K562 (cell line): Measurements from ENCODE around the gene ABHD12. TPM values are rescaled to one million over a fixed set of nuclear protein-coding genes. Genes with fewer than 3 reads are reported as not detected.

ENCODE experiments used
- ATAC-seq: fragments of 200-7000 bp; cut with Tn5 transposase; 3 replicates; pipeline ENCODE4 v1.9.1; 2020; ENCODE audit warnings: moderate library complexity
- BruUV-seq: library from RNA; stranded (reverse); fragments of 400-500 nt; replicated peaks from 2 replicates; lab custom pipeline; 2021; lab: Mats Ljungman, UMichigan
- CTCF ChIA-PET: fragments of 300-600 bp; formaldehyde crosslinking; extraction: SDS; loops from one replicate; lab custom pipeline; 2021; ENCODE audit warnings: low intra/inter-chr PET ratio; lab: Yijun Ruan, JAX
- POLR2A ChIA-PET: fragments of 300-600, 350-650 bp; sonication (Branson Sonifier 250); formaldehyde crosslinking; extraction: SDS; loops from one replicate; lab custom pipeline; 2021; ENCODE audit warnings: antibody characterized with exemption, inconsistent platforms; lab: Yijun Ruan, JAX
- DNase-seq, 4 experiments: peaks; one replicate each; pipeline versions ENCODE4 v3.0.0 to v3.0.0-alpha.2; 2011 to 2018; ENCODE audit warnings: low spot score in 3 of 4, mixed read lengths in 3 of 4; ENCODE audit errors: extremely low read depth in 1 of 4
- FAIRE-seq: peaks from 2 replicates; lab custom pipeline; 2011; peaks lifted over from hg19 to GRCh38; lab: Jason Lieb, UNC
- H2AFZ ChIP-seq: 2 replicates; pipeline ENCODE4 v1.6.0; 2011; ENCODE audit warnings: low read depth, low read length, control low read depth, inconsistent platforms
- H3K27ac ChIP-seq: fragments of 200-600 bp; 3 replicates; pipeline ENCODE4 v1.8.0; 2011; ENCODE audit warnings: low read depth, mild to moderate bottlenecking, control low read depth, inconsistent platforms, low read length, moderate library complexity, mixed read lengths; ENCODE audit errors: extremely low read depth
- H3K27me3 ChIP-seq, 2 experiments: fragments of 300-600 bp in 1 of 2; 2 replicates in 1 of 2; 3 replicates in 1 of 2; pipeline versions ENCODE4 v1.6.0 to v1.8.0; 2011; ENCODE audit warnings: inconsistent platforms in 2 of 2, low read length in 2 of 2, mild to moderate bottlenecking in 1 of 2, mixed read lengths in 1 of 2, moderate library complexity in 1 of 2; ENCODE audit not compliant: control insufficient read depth in 2 of 2, insufficient read depth in 2 of 2
- H3K36me3 ChIP-seq: fragments of 300-600 bp; 3 replicates; pipeline ENCODE4 v1.8.0; 2011; ENCODE audit warnings: mild to moderate bottlenecking, low read length, inconsistent platforms; ENCODE audit not compliant: control insufficient read depth, insufficient read depth
- H3K4me1 ChIP-seq, 2 experiments: fragments of 200-600 bp in 1 of 2; replicated peaks in 1 of 2; 2 replicates in 1 of 2; 3 replicates in 1 of 2; pipeline versions ENCODE4 v1.5.1 to v1.8.0; 2011; ENCODE audit warnings: inconsistent platforms in 2 of 2, low read length in 2 of 2, mild to moderate bottlenecking in 1 of 2, mixed read lengths in 1 of 2, moderate library complexity in 1 of 2; ENCODE audit not compliant: control insufficient read depth in 2 of 2, insufficient read depth in 2 of 2
- H3K4me2 ChIP-seq: 2 replicates; pipeline ENCODE4 v1.6.1; 2011; ENCODE audit warnings: low read length, control low read depth, inconsistent platforms, mixed read lengths; ENCODE audit not compliant: insufficient read depth
- H3K4me3 ChIP-seq: fragments of 200-600 bp; sonication (generic), shearing (Covaris generic); 2 replicates; pipeline ENCODE4 v1.5.1; 2016; ENCODE audit warnings: control low read depth, inconsistent platforms
- H3K79me2 ChIP-seq: fragments of 200-600 bp; 3 replicates; pipeline ENCODE4 v1.8.0; 2011; ENCODE audit warnings: low read length, inconsistent platforms; ENCODE audit not compliant: control insufficient read depth, insufficient read depth
- H3K9ac ChIP-seq, 2 experiments: 2 replicates each; pipeline versions ENCODE4 v1.6.0 to v1.6.1; 2011; ENCODE audit warnings: low read depth in 2 of 2, low read length in 2 of 2, control low read depth in 1 of 2, inconsistent platforms in 1 of 2, mild to moderate bottlenecking in 1 of 2, mixed read lengths in 1 of 2; ENCODE audit not compliant: insufficient read depth in 1 of 2
- H3K9me1 ChIP-seq: one replicate; pipeline ENCODE4 v1.6.0; 2011; ENCODE audit warnings: inconsistent platforms, mild to moderate bottlenecking, low read length, moderate library complexity; ENCODE audit not compliant: control insufficient read depth, insufficient read depth
- H3K9me3 ChIP-seq: replicated peaks from 2 replicates; pipeline ENCODE4 v1.5.1; 2011; ENCODE audit warnings: low read depth, low read length, inconsistent platforms; ENCODE audit not compliant: control insufficient read depth, insufficient read depth
- H4K20me1 ChIP-seq: replicated peaks from 2 replicates; pipeline ENCODE4 v1.6.1; 2011; ENCODE audit warnings: low read length, inconsistent platforms, mixed read lengths; ENCODE audit not compliant: control insufficient read depth, insufficient read depth
- BCOR ChIP-seq: fragments of 450-650 bp; IDR thresholded peaks from 2 replicates; pipeline ENCODE4 v1.6.1; 2016
- CEBPB ChIP-seq: fragments of 450-650 bp; IDR thresholded peaks from 2 replicates; pipeline ENCODE4 v1.6.1; 2016; ENCODE audit warnings: missing genetic modification characterization, missing compliant biosample characterization
- CGGBP1 ChIP-seq: fragments of 250-450 bp; sonication (Bioruptor Pico); IDR thresholded peaks from 2 replicates; pipeline ENCODE4 v1.9.0; 2021; ENCODE audit warnings: mild to moderate bottlenecking
- EZH2 ChIP-seq: IDR thresholded peaks from 2 replicates; pipeline ENCODE4 v1.6.1; 2012; ENCODE audit warnings: low read depth, mild to moderate bottlenecking, inconsistent platforms, low read length, borderline replicate concordance
- GTF2A2 ChIP-seq: IDR thresholded peaks from 2 replicates; pipeline ENCODE4 v1.6.1; 2016; ENCODE audit warnings: mild to moderate bottlenecking, missing genetic modification characterization, missing compliant biosample characterization
- HDAC3 ChIP-seq: fragments of 450-650 bp; IDR thresholded peaks from 2 replicates; pipeline ENCODE4 v1.6.1; 2018; ENCODE audit warnings: borderline replicate concordance, mild to moderate bottlenecking, moderate library complexity; ENCODE audit not compliant: partially characterized antibody
- HDAC6 ChIP-seq: IDR thresholded peaks from 2 replicates; pipeline ENCODE4 v1.6.1; 2012; ENCODE audit warnings: low read depth, mild to moderate bottlenecking, control low read depth, inconsistent platforms, low read length, moderate library complexity
- HES1 ChIP-seq: fragments of 450-650 bp; IDR thresholded peaks from 2 replicates; pipeline ENCODE4 v1.6.1; 2016; ENCODE audit warnings: low read depth, mild to moderate bottlenecking, moderate library complexity
- HNRNPL ChIP-seq: fragments of 200-400 bp; formaldehyde crosslinking; IDR thresholded peaks from 2 replicates; pipeline ENCODE4 v1.6.1; 2017; ENCODE audit warnings: low read depth, mild to moderate bottlenecking, low read length
- RAD21 ChIP-seq, 2 experiments: fragments of 250-450 bp in 1 of 2; fragments of 450-650 bp in 1 of 2; sonication (Bioruptor Pico) in 1 of 2; formaldehyde crosslinking in 1 of 2; IDR thresholded peaks in 1 of 2; conservative IDR thresholded peaks in 1 of 2; 2 replicates each; pipeline versions ENCODE4 v1.4.0 to v1.8.0; 2020 to 2022; ENCODE audit warnings: mild to moderate bottlenecking in 2 of 2, moderate library complexity in 1 of 2
- SMARCA4 ChIP-seq: fragments of 450-650 bp; IDR thresholded peaks from 2 replicates; pipeline ENCODE4 v1.6.1; 2016
- ZBTB5 ChIP-seq: fragments of 450-650 bp; IDR thresholded peaks from 2 replicates; pipeline ENCODE4 v1.6.1; 2017; ENCODE audit warnings: antibody characterized with exemption
- ZFP91 ChIP-seq: sonication (generic); formaldehyde crosslinking; IDR thresholded peaks from 2 replicates; pipeline ENCODE4 v1.8.0; 2022; ENCODE audit warnings: mild to moderate bottlenecking, missing genetic modification reagents
- ZNF197 ChIP-seq: fragments of 200-800 bp; sonication (Bioruptor generic); IDR thresholded peaks from 2 replicates; pipeline ENCODE4 v1.6.1; 2016; ENCODE audit warnings: low read depth, missing genetic modification characterization, missing compliant biosample characterization
- ZNF212 ChIP-seq: fragments of 450-650 bp; formaldehyde crosslinking; IDR thresholded peaks from 2 replicates; pipeline ENCODE4 v1.4.0; 2020; ENCODE audit warnings: mild to moderate bottlenecking
- ZNF431 ChIP-seq: sonication (generic); formaldehyde crosslinking; IDR thresholded peaks from 2 replicates; pipeline ENCODE4 v1.8.0; 2022; ENCODE audit warnings: mild to moderate bottlenecking, missing genetic modification reagents
- ZNF696 ChIP-seq: fragments of 250-450 bp; sonication (Bioruptor Pico); conservative IDR thresholded peaks from 2 replicates; pipeline ENCODE4 v1.4.0; 2020; ENCODE audit warnings: mild to moderate bottlenecking, moderate library complexity
- WGBS: fragments of 100-300 bp; shearing (Covaris generic); methylation state at CpG from one replicate; pipeline ENCODE4 v1.1.6; 2016; ENCODE audit warnings: low coverage, mixed read lengths; ENCODE audit not compliant: insufficient coverage; ENCODE audit errors: missing lambda C conversion rate; 5-methylcytosine and 5-hydroxymethylcytosine counted together
- in situ Hi-C: fragments of 300-500 bp; cut with MboI; formaldehyde crosslinking; loops from 4 replicates; pipeline ENCODE4 v1.15.0; 2018; ENCODE audit warnings: inconsistent platforms, mixed read lengths
- intact Hi-C: fragments of 100-400 bp; cut with micrococcal nuclease; formaldehyde crosslinking; loops from 2 replicates; pipeline ENCODE4 v1.14.2; 2022
- polyA plus RNA-seq, 8 experiments: library from polyadenylated mRNA; depleted of rRNA in 4 of 8; stranded (reverse) in 5 of 8; unstranded in 3 of 8; fragments of >200 nt; fragmentation: Nextera tagmentation in 2 of 8; fragmentation: Illumina TruSeq in 1 of 8; extraction: Ambion mirVana in 2 of 8; extraction: Trizol in 1 of 8; gene quantifications; 2 replicates each; pipeline versions ENCODE4 v1.2.1 to v1.2.3, GENCODE V29; 2011 to 2014; ENCODE audit warnings: inconsistent platforms in 1 of 8, missing spikeins in 1 of 8
- total RNA-seq, 7 experiments: library from RNA; depleted of rRNA in 6 of 7; stranded (reverse); fragments of >200 nt in 6 of 7; fragmentation: Illumina TruSeq in 2 of 7; extraction: Trizol in 2 of 7; gene quantifications; 2 replicates each; pipeline versions ENCODE4 v1.2.1 to v1.2.3, GENCODE V29; 2011 to 2021; ENCODE audit warnings: low replicate concordance in 1 of 7

Gene ABHD12
- total and polyA plus RNA-seq, 9 of the 15 experiments (the other 6 are each of a cell fraction or from before 2014, with no cell fraction given), result 0.65 to 15.6 (median 9.1) TPM

GRCh38 chr20:25273541-25274358 is 116.9 kb downstream of the ABHD12 start (continued):
- no peak for TF ChIP-seq CGGBP1
- no peak for TF ChIP-seq GTF2A2
- no peak for TF ChIP-seq HDAC3
- TF ChIP-seq EZH2, result no peak
- TF ChIP-seq CEBPB, result no peak
- TF ChIP-seq RAD21 (CRISPR knock-in tag; conservative IDR thresholded peaks at IDR 0.05 in 1 of 2, IDR thresholded peaks at IDR 0.05 in 1 of 2), result no peak
- TF ChIP-seq ZNF212, result no peak

- DNase-seq (no peak), ATAC-seq (no peak), FAIRE-seq (no peak)
- Histone ChIP-seq H3K4me3 (no peak overlapping the region), H3K27me3 (no peaks in the 10 kb centered on the region), H3K79me2 (no peaks in the 10 kb centered on the region), H3K4me2 (no peak overlapping the region), H3K9ac (no peak overlapping the region; a peak in 1 of 4 replicates), H3K36me3 (peaks cover 14% of the 10 kb centered on the region; the same call in 1 of the 3 replicates), H3K27ac (no peak overlapping the region), H4K20me1 (no peaks in the 10 kb centered on the region), H3K4me1 (no peaks in the 10 kb centered on the region), H2AFZ (no peak overlapping the region), H3K9me1 (no peaks in the 10 kb centered on the region), H3K9me3 (no peaks in the 10 kb centered on the region)
- BruUV-seq, result no TSS peak
- intact Hi-C loops, result no loop called here
- 93% methylated on average over 7 of the region's 10 CpGs for WGBS
- ChIA-PET POLR2A (no interaction called here), CTCF (interaction anchor here (0.8 kb wide), 1 partner anchor 19 kb away, joined by 3 read pairs; no protein-coding TSS in a partner anchor)
- in situ Hi-C loops, result no loop called here
- no peak for TF ChIP-seq ZFP91
- TF ChIP-seq ZNF431 (CRISPR knock-in tag), result no peak
- no peak for TF ChIP-seq BCOR
- TF ChIP-seq ZNF197 (CRISPR knock-in tag), result no peak
- no peak for TF ChIP-seq ZNF696
- TF ChIP-seq HNRNPL, result no peak
- no peak for TF ChIP-seq ZBTB5
- TF ChIP-seq HES1, result no peak
- TF ChIP-seq HDAC6, result no peak
- no peak for TF ChIP-seq SMARCA4
Measured at GRCh38 chr20:25273046-25273445, 117.6 kb downstream of the ABHD12 start.
